Ovary (tissue), 9 donors: Measurements from ENCODE around the gene FOSL1. TPM values are rescaled to one million over a fixed set of nuclear protein-coding genes. Genes with fewer than 3 reads are reported as not detected.
A peak's percentile ranks its signal among the peaks of the same experiment; 100 is the strongest.

Experiments used
- DNase-seq, 5 donors: peaks; one replicate each; pipeline ENCODE4 v3.0.0-alpha.2; 2019 to 2020
- H3K27ac ChIP-seq, 2 donors: fragments of 200-600 bp; one replicate each; pipeline versions ENCODE4 v1.5.1 to v1.8.0; 2019 to 2022
- H3K27me3 ChIP-seq: fragments of 200-600 bp; one replicate; pipeline ENCODE4 v1.8.0; 2022
- H3K36me3 ChIP-seq: fragments of 200-600 bp; sonication (generic); one replicate; pipeline ENCODE4 v1.5.1; 2019
- H3K4me1 ChIP-seq: one replicate; pipeline ENCODE4 v1.8.1; 2013; ENCODE audit warnings: mild to moderate bottlenecking, moderate library complexity; ENCODE audit not compliant: insufficient read depth
- H3K4me3 ChIP-seq: fragments of 200-600 bp; sonication (generic); one replicate; pipeline ENCODE4 v1.5.1; 2017
- H3K9me3 ChIP-seq, 2 donors: fragments of 200-600 bp in 1 of 2; sonication (generic) in 1 of 2; one replicate each; pipeline versions ENCODE4 v1.5.1 to v1.8.1; 2013 to 2019; ENCODE audit warnings: mild to moderate bottlenecking in 1 of 2, moderate library complexity in 1 of 2
- EP300 ChIP-seq: sonication (generic); formaldehyde crosslinking; IDR thresholded peaks from one replicate; pipeline ENCODE4 v1.6.1; 2017; ENCODE audit warnings: antibody characterized with exemption
- POLR2A ChIP-seq: fragments of 450-650 bp; IDR thresholded peaks from one replicate; pipeline ENCODE4 v1.6.1; 2017; ENCODE audit warnings: antibody characterized with exemption, mild to moderate bottlenecking, moderate library complexity
- WGBS, 3 donors: extraction: QIAGEN DNeasy Blood & Tissue Kit in 1 of 3; methylation state at CpG; one replicate each; pipeline versions ENCODE4 v1.1.5 to v1.1.7; 2013 to 2017; 5-methylcytosine and 5-hydroxymethylcytosine counted together
- intact Hi-C, 4 donors: fragments of 100-400 bp; cut with DNase I; formaldehyde crosslinking; loops; one replicate each; pipeline versions ENCODE4 v1.11.0 to v1.15.1; 2022 to 2023
- polyA plus RNA-seq, 2 donors: library from polyadenylated mRNA; stranded (reverse); fragments of 200-250 nt in 1 of 2; fragments of 350-450 nt in 1 of 2; fragmentation: Illumina TruSeq in 1 of 2; extraction: RNeasy Lipid Tissue Mini Kit (QIAGEN cat#74804) in 1 of 2; gene quantifications; one replicate each; pipeline ENCODE4 v1.2.3, GENCODE V29; 2013 to 2014
- total RNA-seq, 7 donors: library from RNA; depleted of rRNA in 2 of 7; stranded (reverse); fragments of >200 nt in 2 of 7; fragmentation: NEBNext Ultra II Directional in 3 of 7; extraction: Animal tissue kit (Norgen Biotek cat#: 25700) in 3 of 7; gene quantifications; one replicate each; pipeline versions ENCODE4 v1.1.0 to v1.2.4, GENCODE V29; 2016 to 2023
- TF ChIP-seq, protein P1 (sequence below), 3 donors: fragments of 450-650 bp in 2 of 3; fragments of 200-600 bp in 1 of 3; IDR thresholded peaks; one replicate each; pipeline versions ENCODE4 v1.5.1 to v1.8.0; 2016 to 2022; ENCODE audit warnings: antibody characterized with exemption in 3 of 3, mild to moderate bottlenecking in 1 of 3
- donor health status: DM: no; HTN: no; CAD: no; lungs with moderate emphysema.
- donor health status: DM: no; HTN: no; CAD: no.
- donor health status: Bipolar disorder and iron deficiency.
- donor health status: DM: yes; HTN: yes; CAD: no.
- donor health status: DM: no; HTN: no; CAD: no.
- donor health status: DM: yes; HTN: yes; CAD: no.

FOSL1 gene
- total and polyA plus RNA-seq, 9 donors = 0.61 to 9.4 (median 1.0) TPM

DNA sequence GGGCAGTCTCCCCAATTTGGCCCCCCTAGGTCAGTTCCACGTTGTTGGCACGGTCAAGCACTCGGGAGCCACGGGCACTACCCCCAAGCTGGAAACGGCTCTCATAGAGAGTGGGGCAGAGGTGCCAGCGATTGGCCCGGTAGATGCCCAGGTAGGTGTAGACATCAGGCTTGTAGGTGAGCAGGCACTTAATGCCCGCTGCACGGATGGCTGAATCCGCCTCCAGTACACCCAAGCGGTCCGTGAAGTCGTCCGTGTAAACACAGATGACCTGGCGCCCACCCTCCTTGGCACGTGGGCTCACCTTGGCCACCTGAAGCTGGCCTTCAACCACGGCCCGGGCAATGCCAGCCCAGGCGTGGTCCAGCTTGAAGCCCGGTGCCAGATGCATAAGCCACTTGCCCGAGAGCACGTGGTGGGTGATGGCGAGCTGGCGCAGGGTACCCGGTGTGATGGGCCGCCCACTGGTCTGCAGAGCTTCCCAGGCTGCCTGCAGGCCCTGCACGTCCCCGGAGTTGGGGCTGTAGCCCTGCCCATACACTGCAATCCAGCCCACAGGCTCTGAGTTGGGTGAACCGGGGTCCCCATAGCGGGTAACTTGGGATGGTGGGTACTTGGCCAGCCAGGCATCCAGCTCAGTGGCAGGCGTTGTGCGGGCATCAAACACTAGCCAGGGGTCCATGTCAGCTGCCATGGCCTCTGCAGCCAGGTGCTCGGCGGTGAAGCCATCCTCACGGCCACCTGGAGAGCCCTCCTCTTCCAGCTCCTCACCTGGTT, 17.4 kb upstream of the FOSL1 start:
- peak overlapping the region; percentile 92 for H3K4me3 ChIP-seq
- TF ChIP-seq POLR2A (no peak), EP300 (no peak)
- TF ChIP-seq, protein P1, sequence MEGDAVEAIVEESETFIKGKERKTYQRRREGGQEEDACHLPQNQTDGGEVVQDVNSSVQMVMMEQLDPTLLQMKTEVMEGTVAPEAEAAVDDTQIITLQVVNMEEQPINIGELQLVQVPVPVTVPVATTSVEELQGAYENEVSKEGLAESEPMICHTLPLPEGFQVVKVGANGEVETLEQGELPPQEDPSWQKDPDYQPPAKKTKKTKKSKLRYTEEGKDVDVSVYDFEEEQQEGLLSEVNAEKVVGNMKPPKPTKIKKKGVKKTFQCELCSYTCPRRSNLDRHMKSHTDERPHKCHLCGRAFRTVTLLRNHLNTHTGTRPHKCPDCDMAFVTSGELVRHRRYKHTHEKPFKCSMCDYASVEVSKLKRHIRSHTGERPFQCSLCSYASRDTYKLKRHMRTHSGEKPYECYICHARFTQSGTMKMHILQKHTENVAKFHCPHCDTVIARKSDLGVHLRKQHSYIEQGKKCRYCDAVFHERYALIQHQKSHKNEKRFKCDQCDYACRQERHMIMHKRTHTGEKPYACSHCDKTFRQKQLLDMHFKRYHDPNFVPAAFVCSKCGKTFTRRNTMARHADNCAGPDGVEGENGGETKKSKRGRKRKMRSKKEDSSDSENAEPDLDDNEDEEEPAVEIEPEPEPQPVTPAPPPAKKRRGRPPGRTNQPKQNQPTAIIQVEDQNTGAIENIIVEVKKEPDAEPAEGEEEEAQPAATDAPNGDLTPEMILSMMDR (IDR thresholded peaks at IDR 0.05) = no peak
- peak overlapping the region; percentile 79 to 84 for H3K27ac ChIP-seq
- no peaks in the 10 kb centered on the region for H3K9me3 ChIP-seq
- H3K27me3 ChIP-seq = no peaks in the 10 kb centered on the region
- intact Hi-C loops = loop anchor here in 1 of 4 donors (2.0 kb wide), 1 partner anchor 29 kb away; the partner anchor contains the start of gene FIBP
- no peaks in the 10 kb centered on the region for H3K36me3 ChIP-seq
- peaks cover 37% of the 10 kb centered on the region for H3K4me1 ChIP-seq
- peak in 4 of 5 donors; percentile 37 to 56 (median 56) for DNase-seq
- WGBS, 3 donors = 57 to 63% (median 61%) methylated on average over 29 to 35 of the region's 35 CpGs

DNA sequence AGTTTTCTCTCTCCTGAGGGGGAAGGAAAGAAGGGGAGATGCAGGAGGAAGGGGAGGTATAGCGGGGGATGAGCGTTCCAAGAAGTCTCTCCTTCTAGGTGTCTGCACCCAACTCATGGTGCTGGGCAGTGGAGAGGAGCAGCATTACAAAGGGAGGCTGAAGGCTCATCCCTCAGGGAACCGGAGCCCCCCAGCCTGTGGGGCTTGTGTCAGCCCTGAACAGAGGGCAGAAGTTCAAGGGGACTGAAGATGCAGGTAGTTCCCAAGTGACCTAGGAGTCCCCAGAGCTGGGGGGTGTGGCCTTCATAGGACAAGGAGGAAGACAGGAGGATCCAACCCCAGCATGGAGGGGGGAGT, 16.9 kb upstream of the FOSL1 start:
- Histone ChIP-seq H3K27ac (peak overlapping the region in 1 of 2 donors; percentile 43), H3K27me3 (no peaks in the 10 kb centered on the region), H3K4me1 (peaks cover 40% of the 10 kb centered on the region), H3K4me3 (peak overlapping the region; percentile 92), H3K36me3 (no peaks in the 10 kb centered on the region), H3K9me3 (no peaks in the 10 kb centered on the region)
- WGBS, 3 donors = 77 to 81% (median 81%) methylated on average over 3 of the region's 3 CpGs
- intact Hi-C loops = no loop called here
- no peak for TF ChIP-seq EP300
- TF ChIP-seq POLR2A = no peak
- TF ChIP-seq, protein P1 (IDR thresholded peaks at IDR 0.05) = no peak
- DNase-seq = peak in 1 of 5 donors; percentile 52

DNA sequence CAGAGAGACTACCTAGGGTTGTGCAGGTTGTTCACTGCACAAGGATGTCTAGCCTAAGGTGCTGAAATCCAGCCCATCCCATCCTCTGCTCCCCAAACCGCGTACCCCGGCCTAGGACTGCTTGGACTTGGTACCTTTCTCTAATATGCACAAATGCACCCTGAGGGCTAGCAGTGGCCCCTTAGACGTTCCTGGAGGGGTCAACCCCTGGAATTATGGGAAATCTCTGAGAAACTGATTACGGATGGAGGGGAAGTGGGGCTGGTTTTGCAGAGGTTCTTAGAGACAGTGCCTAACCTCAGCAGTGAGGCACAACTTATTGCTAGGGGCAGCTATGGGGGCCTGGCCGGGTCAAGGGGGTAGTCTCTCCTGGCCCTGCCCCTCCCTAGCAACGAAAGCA, 16.2 kb upstream of the FOSL1 start:
- WGBS, 3 donors = 64 to 73% (median 68%) methylated on average over 7 of the region's 7 CpGs
- intact Hi-C loops = no loop called here
- peaks cover 45% of the 10 kb centered on the region for H3K4me1 ChIP-seq

DNA sequence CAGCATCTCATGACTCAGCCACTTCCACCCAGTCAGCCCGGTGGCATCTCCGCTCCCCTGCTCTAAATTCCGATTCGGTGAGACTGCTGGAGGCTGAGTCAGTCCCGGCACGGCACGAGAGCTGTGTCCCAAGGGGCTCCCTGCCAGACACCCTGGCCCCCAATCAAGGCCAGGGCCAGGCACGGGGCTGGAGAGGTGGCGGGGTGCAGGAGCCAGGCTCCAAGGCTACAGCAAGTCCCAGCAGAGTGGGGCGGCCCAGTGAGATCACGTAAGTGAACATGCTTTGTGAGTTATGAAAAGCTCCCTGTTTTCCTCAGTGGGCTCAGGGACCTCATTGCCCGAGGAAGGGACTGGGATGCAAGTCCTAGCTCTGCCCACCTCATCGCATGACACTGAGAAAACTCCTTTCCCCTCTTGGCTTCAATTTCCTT, 15.6 kb upstream of the FOSL1 start:
- no peaks in the 10 kb centered on the region for H3K27me3 ChIP-seq
- H3K36me3 ChIP-seq = no peaks in the 10 kb centered on the region
- no peak for TF ChIP-seq EP300
- no peak for TF ChIP-seq POLR2A
- TF ChIP-seq, protein P1 (IDR thresholded peaks at IDR 0.05) = no peak
- intact Hi-C loops = no loop called here
- H3K4me3 ChIP-seq = no peak overlapping the region
- H3K27ac ChIP-seq = peak overlapping the region; percentile 58 to 79
- peak; percentile 83 to 91 (median 86) for DNase-seq
- H3K9me3 ChIP-seq = no peaks in the 10 kb centered on the region
- peaks cover 46% of the 10 kb centered on the region for H3K4me1 ChIP-seq
- 5 to 10% (median 8%) methylated on average over 13 of the region's 13 CpGs for WGBS, 3 donors

More for the DNA sequence above, 16.2 kb upstream of the FOSL1 start:
- no peak overlapping the region for H3K4me3 ChIP-seq
- TF ChIP-seq POLR2A (no peak), EP300 (no peak)
- TF ChIP-seq, protein P1 (IDR thresholded peaks at IDR 0.05) = no peak
- peak overlapping the region; percentile 58 to 79 for H3K27ac ChIP-seq
- H3K36me3 ChIP-seq = no peaks in the 10 kb centered on the region
- no peak for DNase-seq
- H3K9me3 ChIP-seq = no peaks in the 10 kb centered on the region
- H3K27me3 ChIP-seq = no peaks in the 10 kb centered on the region
